ENCODE measurements around the gene TBC1D22B. TPM values are rescaled to one million over a fixed set of nuclear protein-coding genes. Genes with fewer than 3 reads are reported as not detected.
A peak's percentile ranks its signal among the peaks of the same experiment; 100 is the strongest.

The TBC1D22B gene
- total and polyA plus RNA-seq, 9 of the 15 experiments (the other 6 are each of a cell fraction or from before 2014, with no cell fraction given), result 4.8 to 24.2 (median 13.5) TPM

GRCh38 chr6:37302086-37302686 is 44.6 kb downstream of the TBC1D22B start (continued):
- TF ChIP-seq, protein P1, sequence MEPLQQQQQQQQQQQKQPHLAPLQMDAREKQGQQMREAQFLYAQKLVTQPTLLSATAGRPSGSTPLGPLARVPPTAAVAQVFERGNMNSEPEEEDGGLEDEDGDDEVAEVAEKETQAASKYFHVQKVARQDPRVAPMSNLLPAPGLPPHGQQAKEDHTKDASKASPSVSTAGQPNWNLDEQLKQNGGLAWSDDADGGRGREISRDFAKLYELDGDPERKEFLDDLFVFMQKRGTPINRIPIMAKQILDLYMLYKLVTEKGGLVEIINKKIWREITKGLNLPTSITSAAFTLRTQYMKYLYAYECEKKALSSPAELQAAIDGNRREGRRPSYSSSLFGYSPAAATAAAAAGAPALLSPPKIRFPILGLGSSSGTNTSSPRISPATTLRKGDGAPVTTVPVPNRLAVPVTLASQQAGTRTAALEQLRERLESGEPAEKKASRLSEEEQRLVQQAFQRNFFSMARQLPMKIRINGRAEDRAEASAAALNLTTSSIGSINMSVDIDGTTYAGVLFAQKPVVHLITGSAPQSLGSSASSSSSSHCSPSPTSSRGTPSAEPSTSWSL (CRISPR knock-in tag; IDR thresholded peaks at IDR 0.05; ENCODE audit: borderline replicate concordance), result no peak
- TF ChIP-seq RBM14 (IDR thresholded peaks at IDR 0.05; ENCODE audit: borderline replicate concordance, insufficient read depth, low read depth, low read length) (no peak), FOXK1 (CRISPR knock-in tag; IDR thresholded peaks at IDR 0.05; ENCODE audit: borderline replicate concordance) (no peak), MCM7 (IDR thresholded peaks at IDR 0.05) (no peak), ZNF644 (tag; IDR thresholded peaks at IDR 0.05; ENCODE audit: low read depth) (peak; percentile 100), KLF1 (tag; IDR thresholded peaks at IDR 0.05) (no peak), TCF3 (CRISPR knock-in tag; IDR thresholded peaks at IDR 0.05) (peak; percentile 100), SIN3A (IDR thresholded peaks at IDR 0.05; ENCODE audit: borderline replicate concordance in 2 of 2, control insufficient read depth in 1 of 2, low read depth in 2 of 2, low read length in 2 of 2) (no peak), ZNF717 (CRISPR knock-in tag; IDR thresholded peaks at IDR 0.05) (no peak), HMG20B (CRISPR knock-in tag; IDR thresholded peaks at IDR 0.05) (no peak), NRF1 (conservative IDR thresholded peaks at IDR 0.05 in 1 of 2, IDR thresholded peaks at IDR 0.05 in 1 of 2) (no peak), ZBTB11 (CRISPR knock-in tag; IDR thresholded peaks at IDR 0.05) (peak in 1 of 3 experiments; percentile 92; a peak in 2 of 6 replicates), NFIC (IDR thresholded peaks at IDR 0.05) (peak; percentile 99), ZFP30 (CRISPR knock-in tag; IDR thresholded peaks at IDR 0.05; ENCODE audit: borderline replicate concordance) (no peak), SMAD3 (CRISPR knock-in tag; conservative IDR thresholded peaks at IDR 0.05) (peak; percentile 98), LCOR (CRISPR knock-in tag; IDR thresholded peaks at IDR 0.05) (no peak; the same call in 1 of the 2 replicates)
- TF ChIP-seq, protein P2, sequence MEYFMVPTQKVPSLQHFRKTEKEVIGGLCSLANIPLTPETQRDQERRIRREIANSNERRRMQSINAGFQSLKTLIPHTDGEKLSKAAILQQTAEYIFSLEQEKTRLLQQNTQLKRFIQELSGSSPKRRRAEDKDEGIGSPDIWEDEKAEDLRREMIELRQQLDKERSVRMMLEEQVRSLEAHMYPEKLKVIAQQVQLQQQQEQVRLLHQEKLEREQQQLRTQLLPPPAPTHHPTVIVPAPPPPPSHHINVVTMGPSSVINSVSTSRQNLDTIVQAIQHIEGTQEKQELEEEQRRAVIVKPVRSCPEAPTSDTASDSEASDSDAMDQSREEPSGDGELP (CRISPR knock-in tag; IDR thresholded peaks at IDR 0.05; ENCODE audit: borderline replicate concordance), result peak; percentile 94
- TF ChIP-seq, protein P3, sequence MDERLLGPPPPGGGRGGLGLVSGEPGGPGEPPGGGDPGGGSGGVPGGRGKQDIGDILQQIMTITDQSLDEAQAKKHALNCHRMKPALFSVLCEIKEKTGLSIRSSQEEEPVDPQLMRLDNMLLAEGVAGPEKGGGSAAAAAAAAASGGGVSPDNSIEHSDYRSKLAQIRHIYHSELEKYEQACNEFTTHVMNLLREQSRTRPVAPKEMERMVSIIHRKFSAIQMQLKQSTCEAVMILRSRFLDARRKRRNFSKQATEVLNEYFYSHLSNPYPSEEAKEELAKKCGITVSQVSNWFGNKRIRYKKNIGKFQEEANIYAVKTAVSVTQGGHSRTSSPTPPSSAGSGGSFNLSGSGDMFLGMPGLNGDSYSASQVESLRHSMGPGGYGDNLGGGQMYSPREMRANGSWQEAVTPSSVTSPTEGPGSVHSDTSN (CRISPR knock-in tag; IDR thresholded peaks at IDR 0.05; ENCODE audit: low read depth), result no peak
- TF ChIP-seq, protein P3 (tag; conservative IDR thresholded peaks at IDR 0.05; ENCODE audit: low read depth), result peak; percentile 73; the same call in 1 of the 2 replicates
